ENCODE measurements around the gene PLA2G6. TPM values are rescaled to one million over a fixed set of nuclear protein-coding genes. Genes with fewer than 3 reads are reported as not detected.

The PLA2G6 gene
- total and polyA plus RNA-seq, 2 of the 13 experiments (the other 11 are each of a cell fraction or from before 2014, with no cell fraction given): 4.8 to 11.5 TPM

DNA sequence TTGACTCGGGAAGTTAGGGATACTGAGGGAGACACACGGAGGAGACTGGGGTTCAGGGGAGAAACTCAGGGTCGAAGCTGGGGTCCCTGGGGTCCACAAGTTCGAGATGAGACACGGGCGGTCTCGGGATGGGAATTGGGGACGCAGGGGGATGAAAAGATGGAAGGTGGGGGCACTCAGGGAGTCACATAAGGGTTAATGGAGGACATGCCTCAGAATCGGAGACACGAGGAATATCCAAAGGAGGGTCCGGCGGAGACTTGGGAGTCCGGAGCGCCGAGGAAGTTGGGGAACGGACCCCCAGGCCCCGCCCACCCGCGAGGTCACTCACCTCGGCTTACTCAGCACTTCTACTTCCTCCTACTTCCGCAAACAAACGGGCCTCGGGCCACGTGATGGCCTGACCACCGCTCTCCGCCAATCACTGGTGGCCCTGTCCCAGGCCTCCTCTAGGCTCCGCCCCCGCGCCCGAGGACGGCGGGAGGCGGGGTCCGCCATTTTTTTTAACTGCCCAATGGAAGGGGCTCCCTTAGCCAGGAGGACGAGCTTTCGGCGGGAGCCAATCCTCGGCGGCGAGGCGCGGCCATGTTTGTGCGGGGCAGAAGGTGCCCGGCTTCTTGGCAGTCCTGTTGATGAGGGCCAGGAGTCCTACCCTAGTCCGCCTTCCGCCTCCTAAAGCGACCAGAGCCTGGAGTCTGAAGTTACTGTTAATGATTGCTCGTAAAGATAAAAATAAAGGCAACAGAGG lies at the start of gene PLA2G6 (continued):
- TF ChIP-seq ZNF362 (CRISPR knock-in tag; IDR thresholded peaks at IDR 0.05; ENCODE audit: borderline replicate concordance) (peak; percentile 70; the same call in 1 of the 2 replicates), ZNF652 (CRISPR knock-in tag; IDR thresholded peaks at IDR 0.05; ENCODE audit: borderline replicate concordance, low read depth) (no peak), FOSL2 (CRISPR knock-in tag; IDR thresholded peaks at IDR 0.05) (peak; percentile 46; the same call in 1 of the 2 replicates), ZNF747 (CRISPR knock-in tag; IDR thresholded peaks at IDR 0.05; ENCODE audit: borderline replicate concordance) (peak; percentile 60; the same call in 1 of the 2 replicates), TAF1 (CRISPR knock-in tag; IDR thresholded peaks at IDR 0.05) (peak; percentile 45; the same call in 1 of the 2 replicates), ZNF766 (CRISPR knock-in tag; IDR thresholded peaks at IDR 0.05; ENCODE audit: borderline replicate concordance) (no peak), ZBTB2 (CRISPR knock-in tag; IDR thresholded peaks at IDR 0.05; ENCODE audit: low read depth) (no peak), MNT (IDR thresholded peaks at IDR 0.05) (peak; percentile 77), BRCA1 (CRISPR knock-in tag; IDR thresholded peaks at IDR 0.05) (no peak), ZNF143 (CRISPR knock-in tag; IDR thresholded peaks at IDR 0.05) (no peak; the same call in 1 of the 2 replicates), RARA (CRISPR knock-in tag; IDR thresholded peaks at IDR 0.05) (no peak), AGO1 (IDR thresholded peaks at IDR 0.05; ENCODE audit: low read depth, low read length, poor library complexity, severe bottlenecking) (no peak), KLF9 (CRISPR knock-in tag; IDR thresholded peaks at IDR 0.05; ENCODE audit: low read depth) (0 out of 2 replicates have a peak, but pooled peaks have one; percentile 55), NFE2 (CRISPR knock-in tag; IDR thresholded peaks at IDR 0.05) (no peak), ZFP36L1 (CRISPR knock-in tag; IDR thresholded peaks at IDR 0.05) (no peak), THAP7 (CRISPR knock-in tag; IDR thresholded peaks at IDR 0.05) (no peak), POLR2A (IDR thresholded peaks at IDR 0.05; ENCODE audit: insufficient read depth in 1 of 2, low read depth in 2 of 2, low read length in 2 of 2) (peak; percentile 57 to 65), HNF1B (CRISPR knock-in tag; IDR thresholded peaks at IDR 0.05) (peak; percentile 64), HOXA3 (CRISPR knock-in tag; IDR thresholded peaks at IDR 0.05) (peak; percentile 68), ZNF10 (CRISPR knock-in tag; IDR thresholded peaks at IDR 0.05; ENCODE audit: borderline replicate concordance, low read depth) (no peak), ELF1 (CRISPR knock-in tag; IDR thresholded peaks at IDR 0.05) (peak; percentile 97), ZNF850 (CRISPR knock-in tag; conservative IDR thresholded peaks at IDR 0.05) (no peak)
- TF ChIP-seq, protein P1, sequence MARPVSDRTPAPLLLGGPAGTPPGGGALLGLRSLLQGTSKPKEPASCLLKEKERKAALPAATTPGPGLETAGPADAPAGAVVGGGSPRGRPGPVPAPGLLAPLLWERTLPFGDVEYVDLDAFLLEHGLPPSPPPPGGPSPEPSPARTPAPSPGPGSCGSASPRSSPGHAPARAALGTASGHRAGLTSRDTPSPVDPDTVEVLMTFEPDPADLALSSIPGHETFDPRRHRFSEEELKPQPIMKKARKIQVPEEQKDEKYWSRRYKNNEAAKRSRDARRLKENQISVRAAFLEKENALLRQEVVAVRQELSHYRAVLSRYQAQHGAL (CRISPR knock-in tag; IDR thresholded peaks at IDR 0.05; ENCODE audit: not compliant biosample characterization): no peak
